Activated naive CD8-positive, alpha-beta T cell (primary cell): Measurements from ENCODE around the gene SMR3B.

Experiments
- H3K27ac Mint-ChIP-seq: one replicate; pipeline ENCODE4 v1.8.0; 2021; ENCODE audit warnings: mixed read lengths
- H3K27me3 Mint-ChIP-seq: one replicate; pipeline ENCODE4 v1.8.0; 2021; ENCODE audit warnings: mixed read lengths
- H3K36me3 Mint-ChIP-seq: one replicate; pipeline ENCODE4 v1.8.0; 2021; ENCODE audit warnings: mixed read lengths
- H3K4me1 Mint-ChIP-seq: one replicate; pipeline ENCODE4 v1.8.0; 2021; ENCODE audit warnings: low read depth, mixed read lengths
- H3K4me3 Mint-ChIP-seq: one replicate; pipeline ENCODE4 v1.8.0; 2021; ENCODE audit warnings: mild to moderate bottlenecking, mixed read lengths
- H3K9me3 Mint-ChIP-seq: one replicate; pipeline ENCODE4 v1.8.0; 2021; ENCODE audit warnings: low read depth, mixed read lengths

SMR3B gene

GRCh38 chr4:70382691-70383181, at the start of gene SMR3B:
TSS of gene SMR3B (plus strand) at chr4:70383131. CDS start at chr4:70384511, 1,380 bp downstream.
- Mint-ChIP-seq H3K4me3 (no peak within 1 kb of the TSS), H3K27me3 (no peaks in the 10 kb centered on the region), H3K9me3 (no peaks in the 10 kb centered on the region), H3K36me3 (no peaks in the 10 kb centered on the region), H3K4me1 (no peaks in the 10 kb centered on the region), H3K27ac (no peak within 1 kb of the TSS)

GRCh38 chr4:70334681-70335080, 48.2 kb upstream of the SMR3B start, which contains the start of gene CABS1:
TSS of gene CABS1 (plus strand) at chr4:70334981. CDS start at chr4:70335040, 59 bp downstream.
- Mint-ChIP-seq H3K9me3 (no peaks in the 10 kb centered on the region), H3K4me1 (no peaks in the 10 kb centered on the region), H3K27ac (no peak within 1 kb of the TSS)

GRCh38 chr4:70336043-70336442, 46.9 kb upstream of the SMR3B start:
- Mint-ChIP-seq H3K27ac (no peak overlapping the region), H3K4me1 (no peaks in the 10 kb centered on the region), H3K4me3 (no peak overlapping the region), H3K9me3 (no peaks in the 10 kb centered on the region), H3K36me3 (no peaks in the 10 kb centered on the region), H3K27me3 (no peaks in the 10 kb centered on the region)

More at GRCh38 chr4:70334681-70335080, 48.2 kb upstream of the SMR3B start, which contains the start of gene CABS1:
- H3K36me3 Mint-ChIP-seq = no peaks in the 10 kb centered on the region
- no peaks in the 10 kb centered on the region for H3K27me3 Mint-ChIP-seq
- no peak within 1 kb of the TSS for H3K4me3 Mint-ChIP-seq

GRCh38 chr4:70337886-70338420, 45.0 kb upstream of the SMR3B start:
- Mint-ChIP-seq H3K27ac (no peak overlapping the region), H3K36me3 (no peaks in the 10 kb centered on the region), H3K27me3 (no peaks in the 10 kb centered on the region), H3K4me1 (no peaks in the 10 kb centered on the region), H3K9me3 (no peaks in the 10 kb centered on the region), H3K4me3 (no peak overlapping the region)

- Mint-ChIP-seq H3K4me1 (no peaks in the 10 kb centered on the region), H3K27me3 (no peaks in the 10 kb centered on the region), H3K27ac (no peak overlapping the region), H3K36me3 (no peaks in the 10 kb centered on the region), H3K4me3 (no peak overlapping the region), H3K9me3 (peaks cover 3% of the 10 kb centered on the region)
Observed at GRCh38 chr4:70356185-70356584, 26.7 kb upstream of the SMR3B start.

- Mint-ChIP-seq H3K4me3 (no peak overlapping the region), H3K27ac (no peak overlapping the region), H3K36me3 (no peaks in the 10 kb centered on the region), H3K27me3 (no peaks in the 10 kb centered on the region), H3K9me3 (peaks cover 3% of the 10 kb centered on the region), H3K4me1 (no peaks in the 10 kb centered on the region)
Observed at GRCh38 chr4:70359115-70359661, 23.7 kb upstream of the SMR3B start.

- Mint-ChIP-seq H3K36me3 (no peaks in the 10 kb centered on the region), H3K4me3 (no peak within 1 kb of the TSS)
Observed at GRCh38 chr4:70360460-70360859, 22.5 kb upstream of the SMR3B start, which contains the start of gene SMR3A. TSS of gene SMR3A (plus strand) at chr4:70360760. CDS start at chr4:70362116, 1,356 bp downstream.

GRCh38 chr4:70364002-70364401, 18.9 kb upstream of the SMR3B start:
- Mint-ChIP-seq H3K4me3 (no peak overlapping the region), H3K4me1 (no peaks in the 10 kb centered on the region), H3K27ac (no peak overlapping the region), H3K27me3 (no peaks in the 10 kb centered on the region), H3K36me3 (no peaks in the 10 kb centered on the region), H3K9me3 (no peaks in the 10 kb centered on the region)

More at GRCh38 chr4:70360460-70360859, 22.5 kb upstream of the SMR3B start, which contains the start of gene SMR3A:
- Mint-ChIP-seq H3K9me3 (no peaks in the 10 kb centered on the region), H3K27me3 (no peaks in the 10 kb centered on the region), H3K27ac (no peak within 1 kb of the TSS), H3K4me1 (no peaks in the 10 kb centered on the region)

GRCh38 chr4:70365479-70365878, 17.5 kb upstream of the SMR3B start:
- no peaks in the 10 kb centered on the region for H3K36me3 Mint-ChIP-seq

GRCh38 chr4:70367813-70368212, 15.1 kb upstream of the SMR3B start:
- Mint-ChIP-seq H3K27ac (no peak overlapping the region), H3K4me3 (no peak overlapping the region), H3K9me3 (no peaks in the 10 kb centered on the region), H3K27me3 (no peaks in the 10 kb centered on the region), H3K36me3 (no peaks in the 10 kb centered on the region), H3K4me1 (no peaks in the 10 kb centered on the region)

More at GRCh38 chr4:70365479-70365878, 17.5 kb upstream of the SMR3B start:
- no peak overlapping the region for H3K4me3 Mint-ChIP-seq
- no peaks in the 10 kb centered on the region for H3K9me3 Mint-ChIP-seq
- H3K27ac Mint-ChIP-seq = no peak overlapping the region
- no peaks in the 10 kb centered on the region for H3K27me3 Mint-ChIP-seq
- no peaks in the 10 kb centered on the region for H3K4me1 Mint-ChIP-seq

- peaks cover 1% of the 10 kb centered on the region for H3K27me3 Mint-ChIP-seq
- no peak overlapping the region for H3K27ac Mint-ChIP-seq
- no peak overlapping the region for H3K4me3 Mint-ChIP-seq
- no peaks in the 10 kb centered on the region for H3K36me3 Mint-ChIP-seq
- peaks cover 7% of the 10 kb centered on the region for H3K9me3 Mint-ChIP-seq
- no peaks in the 10 kb centered on the region for H3K4me1 Mint-ChIP-seq
Observed at GRCh38 chr4:70371987-70372386, 10.9 kb upstream of the SMR3B start.

GRCh38 chr4:70372760-70373159, 10.2 kb upstream of the SMR3B start:
- Mint-ChIP-seq H3K27ac (no peak overlapping the region), H3K4me1 (no peaks in the 10 kb centered on the region), H3K36me3 (no peaks in the 10 kb centered on the region), H3K4me3 (no peak overlapping the region), H3K27me3 (peaks cover 1% of the 10 kb centered on the region), H3K9me3 (peaks cover 7% of the 10 kb centered on the region)

GRCh38 chr4:70380578-70380977, 2.4 kb upstream of the SMR3B start:
- Mint-ChIP-seq H3K4me1 (no peaks in the 10 kb centered on the region), H3K36me3 (no peaks in the 10 kb centered on the region), H3K27ac (no peak overlapping the region), H3K27me3 (peaks cover 1% of the 10 kb centered on the region), H3K9me3 (no peaks in the 10 kb centered on the region), H3K4me3 (no peak overlapping the region)

GRCh38 chr4:70392057-70392776, 9.3 kb downstream of the SMR3B start:
- H3K36me3 Mint-ChIP-seq = no peaks in the 10 kb centered on the region
- H3K4me3 Mint-ChIP-seq = no peak overlapping the region
- no peaks in the 10 kb centered on the region for H3K4me1 Mint-ChIP-seq
- no peak overlapping the region for H3K27ac Mint-ChIP-seq
- no peaks in the 10 kb centered on the region for H3K9me3 Mint-ChIP-seq
- H3K27me3 Mint-ChIP-seq = no peaks in the 10 kb centered on the region

GRCh38 chr4:70397580-70397979, 14.6 kb downstream of the SMR3B start, which contains the start of gene OPRPN:
TSS of gene OPRPN (plus strand) at chr4:70397940. CDS start at chr4:70399286, 1,346 bp downstream.
- no peaks in the 10 kb centered on the region for H3K4me1 Mint-ChIP-seq
- no peaks in the 10 kb centered on the region for H3K27me3 Mint-ChIP-seq
- no peaks in the 10 kb centered on the region for H3K9me3 Mint-ChIP-seq
- H3K27ac Mint-ChIP-seq = no peak within 1 kb of the TSS
- H3K36me3 Mint-ChIP-seq = no peaks in the 10 kb centered on the region
- no peak within 1 kb of the TSS for H3K4me3 Mint-ChIP-seq
